Measurements from ENCODE around the gene ZNF814. TPM values are rescaled to one million over a fixed set of nuclear protein-coding genes. Genes with fewer than 3 reads are reported as not detected.
A peak's percentile ranks its signal among the peaks of the same experiment; 100 is the strongest.

ZNF814 gene
- total and polyA plus RNA-seq, 2 donors: 8.3 to 19.2 TPM

- no peak overlapping the region for H3K4me3 ChIP-seq (ENCODE audit: low read depth, low read length)
- H3K36me3 ChIP-seq (ENCODE audit: insufficient read depth): peaks cover 2% of the 10 kb centered on the region
- H3K27ac ChIP-seq (ENCODE audit: low read depth): peak overlapping the region; percentile 78
- no peaks in the 10 kb centered on the region for H3K4me1 ChIP-seq (ENCODE audit: insufficient read depth)
- no peak for DNase-seq (ENCODE audit: extremely low spot score)
- WGBS: 88% methylated on average over 4 of the region's 4 CpGs
These were observed 86.6 kb downstream of the ZNF814 start for GRCh38 chr19:57802269-57802668.

- Histone ChIP-seq H3K36me3 (ENCODE audit: insufficient read depth) (no peaks in the 10 kb centered on the region), H3K4me1 (ENCODE audit: insufficient read depth) (no peaks in the 10 kb centered on the region), H3K4me3 (ENCODE audit: low read depth, low read length) (no peak overlapping the region), H3K27ac (ENCODE audit: low read depth) (peak overlapping the region; percentile 38)
- 57% methylated on average over 5 of the region's 5 CpGs for WGBS
- no peak for DNase-seq (ENCODE audit: extremely low spot score)
These were observed 88.1 kb downstream of the ZNF814 start for GRCh38 chr19:57800696-57801095.

Other genes starting within 250 kb of the ZNF814 start
- not detected for gene ZSCAN4, start 220.1 kb downstream of the ZNF814 start, total RNA-seq
- gene ZSCAN4, start 220.1 kb downstream of the ZNF814 start, polyA plus RNA-seq: 0.20 TPM
- gene ZNF551, start 207.1 kb downstream of the ZNF814 start, total RNA-seq: 17.5 TPM
- gene ZNF551, start 207.1 kb downstream of the ZNF814 start, polyA plus RNA-seq: 6.1 TPM
- 29.3 TPM for gene ZNF154, start 179.8 kb downstream of the ZNF814 start, total RNA-seq
- gene ZNF154, start 179.8 kb downstream of the ZNF814 start, polyA plus RNA-seq: 7.4 TPM
- gene ZNF671, start 161.4 kb downstream of the ZNF814 start, total RNA-seq: 11.9 TPM
- gene ZNF671, start 161.4 kb downstream of the ZNF814 start, polyA plus RNA-seq: 7.8 TPM
- gene ZNF776, start 142.2 kb downstream of the ZNF814 start, total RNA-seq: 31.1 TPM
- 11.1 TPM for gene ZNF776, start 142.2 kb downstream of the ZNF814 start, polyA plus RNA-seq
- gene ZNF586, start 119.4 kb downstream of the ZNF814 start, total RNA-seq: 33.8 TPM
- gene ZNF586, start 119.4 kb downstream of the ZNF814 start, polyA plus RNA-seq: 9.2 TPM
- gene ZNF552, start 74.1 kb downstream of the ZNF814 start, total RNA-seq: 24.5 TPM
- 6.5 TPM for gene ZNF552, start 74.1 kb downstream of the ZNF814 start, polyA plus RNA-seq
- gene ZNF587B, start 58.7 kb downstream of the ZNF814 start, total RNA-seq: 29.1 TPM
- gene ZNF587B, start 58.7 kb downstream of the ZNF814 start, polyA plus RNA-seq: 3.8 TPM
- 45.4 TPM for gene ZNF587, start 39.2 kb downstream of the ZNF814 start, total RNA-seq
- 7.5 TPM for gene ZNF587, start 39.2 kb downstream of the ZNF814 start, polyA plus RNA-seq
- 35.6 TPM for gene ZNF417, start 27.6 kb upstream of the ZNF814 start, total RNA-seq
- 5.1 TPM for gene ZNF417, start 27.6 kb upstream of the ZNF814 start, polyA plus RNA-seq
- 18.7 TPM for gene ZNF418, start 46.4 kb upstream of the ZNF814 start, total RNA-seq
- 4.5 TPM for gene ZNF418, start 46.4 kb upstream of the ZNF814 start, polyA plus RNA-seq
- 12.0 TPM for gene ZNF256, start 58.7 kb upstream of the ZNF814 start, total RNA-seq
- gene ZNF256, start 58.7 kb upstream of the ZNF814 start, polyA plus RNA-seq: 5.9 TPM
- 1.0 TPM for gene C19orf18, start 85.5 kb upstream of the ZNF814 start, total RNA-seq
- gene C19orf18, start 85.5 kb upstream of the ZNF814 start, polyA plus RNA-seq: 0.67 TPM
- gene ZNF606, start 113.8 kb upstream of the ZNF814 start, total RNA-seq: 35.4 TPM
- 11.2 TPM for gene ZNF606, start 113.8 kb upstream of the ZNF814 start, polyA plus RNA-seq
- gene ZSCAN1, start 145.0 kb upstream of the ZNF814 start, total RNA-seq: not detected
- 0.44 TPM for gene ZSCAN1, start 145.0 kb upstream of the ZNF814 start, polyA plus RNA-seq
- gene ZNF135, start 170.2 kb upstream of the ZNF814 start, total RNA-seq: 12.6 TPM
- gene ZNF135, start 170.2 kb upstream of the ZNF814 start, polyA plus RNA-seq: 9.0 TPM
- gene ZSCAN18, start 209.2 kb upstream of the ZNF814 start, total RNA-seq: 73.1 TPM
- gene ZSCAN18, start 209.2 kb upstream of the ZNF814 start, polyA plus RNA-seq: 98.2 TPM

All from urinary bladder (tissue), 4 donors.